GM12891 (cell line): ENCODE measurements around the gene PDZRN3. TPM values are rescaled to one million over a fixed set of nuclear protein-coding genes. Genes with fewer than 3 reads are reported as not detected.

ENCODE experiments used
- DNase-seq: peaks from one replicate; pipeline ENCODE4 v3.0.0; 2011; ENCODE audit warnings: low spot score; ENCODE audit not compliant: insufficient read length
- FAIRE-seq: peaks from 2 replicates; lab custom pipeline; 2011; peaks lifted over from hg19 to GRCh38; lab: Jason Lieb, UNC
- PAX5 ChIP-seq: IDR thresholded peaks from 2 replicates; pipeline ENCODE4 v1.6.1; 2011; ENCODE audit warnings: low read length, moderate library complexity, mild to moderate bottlenecking; ENCODE audit not compliant: insufficient read depth, severe bottlenecking
- POLR2A ChIP-seq: IDR thresholded peaks from 2 replicates; pipeline ENCODE4 v1.6.1; 2011; ENCODE audit warnings: low read depth, low read length, control low read depth
- POLR2AphosphoS5 ChIP-seq: IDR thresholded peaks from 2 replicates; pipeline ENCODE4 v1.6.1; 2011; ENCODE audit warnings: low read depth, low read length, control low read depth
- POU2F2 ChIP-seq: IDR thresholded peaks from 2 replicates; pipeline ENCODE4 v1.6.1; 2011; ENCODE audit warnings: low read depth, mild to moderate bottlenecking, control low read depth, low read length, moderate library complexity
- SPI1 ChIP-seq: IDR thresholded peaks from 2 replicates; pipeline ENCODE4 v1.6.1; 2011; ENCODE audit warnings: low read depth, low read length, control low read depth
- TAF1 ChIP-seq: IDR thresholded peaks from 2 replicates; pipeline ENCODE4 v1.6.1; 2011; ENCODE audit warnings: low read depth, low read length, control low read depth
- polyA plus RNA-seq: library from polyadenylated mRNA; unstranded; fragments of >200 nt; gene quantifications from one replicate; pipeline ENCODE4 v1.2.1, GENCODE V29; 2012; ENCODE audit warnings: low read depth, missing spikeins, inconsistent platforms; ENCODE audit not compliant: missing spikeins

Gene PDZRN3
- not detected for polyA plus RNA-seq

- FAIRE-seq: no peak
- TF ChIP-seq POU2F2: no peak
- TF ChIP-seq POLR2AphosphoS5: no peak
- no peak for TF ChIP-seq PAX5
- TF ChIP-seq POLR2A: no peak
- TF ChIP-seq SPI1: no peak
- TF ChIP-seq TAF1: no peak
- DNase-seq: no peak
Observed at GRCh38 chr3:73624821-73625665, at the start of gene PDZRN3. PDZRN3 (minus strand) TSS chr3:73624941.

GRCh38 chr3:73674280-73674679 is 49.5 kb upstream of the PDZRN3 start:
- DNase-seq (no peak), FAIRE-seq (no peak)
- TF ChIP-seq TAF1 (no peak), POLR2A (no peak), POLR2AphosphoS5 (no peak)

DNA sequence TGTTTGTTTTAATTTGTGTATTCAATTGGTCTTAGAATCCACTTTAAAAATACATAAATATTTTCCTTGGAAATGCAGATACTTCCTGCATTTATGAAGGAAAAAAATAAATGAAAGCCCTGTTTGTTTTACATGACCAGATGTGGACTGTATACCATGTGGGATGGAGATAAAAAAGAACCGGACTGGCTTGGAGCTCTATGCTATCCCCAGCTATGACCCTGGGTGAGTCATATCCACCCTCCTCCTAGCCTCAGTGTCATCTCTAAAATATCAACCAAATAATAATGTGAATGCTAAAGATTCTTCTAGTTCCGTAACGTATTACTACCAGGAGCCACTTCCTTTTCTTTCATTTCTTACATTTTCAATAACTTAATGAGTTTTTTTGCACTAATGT is 44.5 kb upstream of the PDZRN3 start:
- DNase-seq (no peak), FAIRE-seq (no peak)
- TF ChIP-seq TAF1 (no peak), POLR2A (no peak), POU2F2 (no peak), POLR2AphosphoS5 (no peak), PAX5 (no peak), SPI1 (no peak)

DNA sequence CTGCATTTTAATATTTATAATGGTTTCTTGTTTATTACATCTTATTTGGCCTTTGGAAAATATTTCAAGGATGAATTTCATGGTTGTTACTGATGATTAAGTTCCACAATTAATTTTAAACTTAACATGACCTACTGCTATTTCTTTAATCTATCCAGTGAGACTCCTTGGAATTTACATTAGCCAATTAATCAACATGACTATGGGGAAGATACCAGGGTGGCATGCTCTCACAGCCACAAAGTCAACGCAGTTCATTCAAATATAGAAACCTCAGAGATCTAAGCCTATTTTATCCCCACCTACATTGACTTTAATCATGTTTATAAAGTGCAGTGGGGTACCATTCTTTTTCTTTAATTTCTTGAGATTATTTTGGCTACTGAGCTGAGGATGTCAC is 43.6 kb upstream of the PDZRN3 start:
- FAIRE-seq: no peak
- no peak for DNase-seq
- no peak for TF ChIP-seq POLR2AphosphoS5
- TF ChIP-seq POLR2A: no peak
- TF ChIP-seq PAX5: no peak
- no peak for TF ChIP-seq SPI1
- no peak for TF ChIP-seq TAF1
- no peak for TF ChIP-seq POU2F2

GRCh38 chr3:73667889-73668288 is 43.1 kb upstream of the PDZRN3 start:
- FAIRE-seq (no peak), DNase-seq (no peak)
- TF ChIP-seq TAF1 (no peak), POLR2A (no peak), POU2F2 (no peak), POLR2AphosphoS5 (no peak), PAX5 (no peak), SPI1 (no peak)

- no peak for TF ChIP-seq POLR2AphosphoS5
- TF ChIP-seq SPI1: no peak
- DNase-seq (no peak), FAIRE-seq (no peak)
Observed at GRCh38 chr3:73665286-73665685, 40.5 kb upstream of the PDZRN3 start.

DNA sequence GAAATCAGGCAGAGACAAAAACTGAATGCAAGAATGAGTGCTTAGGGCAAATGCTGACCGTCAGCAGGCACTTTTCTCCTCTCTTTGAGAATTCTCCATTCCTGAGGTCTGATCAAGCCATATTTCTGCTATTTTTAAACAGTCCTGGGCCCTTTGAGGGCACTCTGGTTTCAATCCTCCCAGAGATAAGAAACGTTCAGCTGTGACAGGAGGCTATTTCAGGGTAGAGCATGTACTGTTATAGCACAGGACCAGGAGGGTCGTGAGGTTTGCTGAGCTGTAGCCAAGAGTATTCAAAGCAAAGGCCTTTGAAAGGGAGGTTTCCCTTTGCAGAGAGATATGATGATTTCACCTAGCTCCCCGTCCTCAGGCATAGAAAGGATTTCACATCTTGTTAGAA is 39.6 kb upstream of the PDZRN3 start:
- TF ChIP-seq POLR2AphosphoS5 (no peak), POU2F2 (no peak), TAF1 (no peak), PAX5 (no peak), SPI1 (no peak)
- no peak for FAIRE-seq
- no peak for DNase-seq

- DNase-seq: no peak
- no peak for FAIRE-seq
- no peak for TF ChIP-seq PAX5
- no peak for TF ChIP-seq TAF1
- TF ChIP-seq SPI1: no peak
- TF ChIP-seq POU2F2: no peak
- TF ChIP-seq POLR2AphosphoS5: no peak
- TF ChIP-seq POLR2A: no peak
Observed at GRCh38 chr3:73663495-73663894, 38.8 kb upstream of the PDZRN3 start.

- TF ChIP-seq POLR2AphosphoS5 (no peak), PAX5 (no peak), POLR2A (no peak), SPI1 (no peak), TAF1 (no peak), POU2F2 (no peak)
- FAIRE-seq (no peak), DNase-seq (no peak)
Observed at GRCh38 chr3:73661265-73661664, 36.5 kb upstream of the PDZRN3 start.

DNA sequence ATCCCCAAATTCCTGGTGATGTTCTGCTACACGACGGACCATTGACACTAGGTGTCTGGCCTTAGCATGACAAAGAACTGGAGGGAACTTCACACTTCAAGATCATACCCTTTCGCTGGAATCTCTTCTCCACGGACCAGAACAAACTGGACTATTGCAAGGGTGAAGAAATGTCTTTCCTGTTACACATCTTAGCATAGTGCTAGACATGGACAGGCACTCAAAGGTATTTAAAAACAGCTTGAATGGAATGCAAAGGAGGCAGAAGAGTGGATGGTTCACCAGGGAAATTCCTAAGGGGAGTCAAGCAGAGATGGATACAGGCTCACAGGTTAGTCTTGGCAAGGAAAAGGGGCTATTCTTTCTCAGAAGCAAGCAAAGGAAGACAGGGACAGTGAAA is 33.5 kb upstream of the PDZRN3 start:
- no peak for FAIRE-seq
- TF ChIP-seq POLR2A (no peak), POU2F2 (no peak), SPI1 (no peak), POLR2AphosphoS5 (no peak), TAF1 (no peak), PAX5 (no peak)
- DNase-seq: no peak
